Measurements from ENCODE around the gene MINK1.
A peak's percentile ranks its signal among the peaks of the same experiment; 100 is the strongest.
"Not testable (repeated sequence)": the region's sequence is repeated elsewhere in the genome, so short reads cannot be mapped to it uniquely, and the experiment has no call there.

MINK1 gene

GRCh38 chr17:4900231-4901107 lies 67.3 kb downstream of the MINK1 start:
- DNase-seq = peak; percentile 63

- no peak for DNase-seq
These were observed 68.0 kb downstream of the MINK1 start for GRCh38 chr17:4901108-4901647.

DNA sequence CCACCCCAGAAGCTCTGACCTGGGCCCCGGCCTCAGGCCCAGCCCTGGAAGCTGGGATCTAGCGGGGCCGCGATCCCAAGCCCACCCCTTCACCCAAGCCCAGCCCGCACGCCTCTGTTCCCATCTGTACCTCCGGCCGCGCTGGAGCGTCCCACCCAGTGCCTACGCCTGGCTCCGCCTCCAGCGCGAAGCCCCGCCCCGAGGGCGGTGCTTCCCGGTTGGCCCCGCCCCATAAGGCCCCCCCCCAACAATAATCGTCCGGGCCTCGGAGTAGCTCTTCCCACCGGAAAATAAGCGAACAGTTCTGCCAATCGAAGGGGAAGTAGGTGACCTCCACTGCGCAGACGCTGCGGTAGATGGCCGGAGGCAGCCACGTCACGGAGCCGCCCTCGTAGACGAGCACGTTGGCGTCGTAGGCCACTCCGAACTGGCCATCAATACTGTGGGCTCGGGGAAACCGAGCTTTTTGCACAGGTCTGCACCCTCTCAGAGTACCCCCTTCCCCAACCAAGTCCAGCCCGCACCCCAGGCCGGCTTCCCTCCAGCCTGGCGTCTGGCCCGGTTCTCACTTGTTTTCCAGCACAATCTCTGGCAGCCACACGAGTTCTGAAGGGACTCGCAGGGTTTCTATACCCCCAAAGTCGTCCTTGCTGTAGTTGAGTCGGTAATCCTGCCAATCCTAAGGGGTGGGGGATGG lies 68.7 kb downstream of the MINK1 start:
- no peak for DNase-seq

DNA sequence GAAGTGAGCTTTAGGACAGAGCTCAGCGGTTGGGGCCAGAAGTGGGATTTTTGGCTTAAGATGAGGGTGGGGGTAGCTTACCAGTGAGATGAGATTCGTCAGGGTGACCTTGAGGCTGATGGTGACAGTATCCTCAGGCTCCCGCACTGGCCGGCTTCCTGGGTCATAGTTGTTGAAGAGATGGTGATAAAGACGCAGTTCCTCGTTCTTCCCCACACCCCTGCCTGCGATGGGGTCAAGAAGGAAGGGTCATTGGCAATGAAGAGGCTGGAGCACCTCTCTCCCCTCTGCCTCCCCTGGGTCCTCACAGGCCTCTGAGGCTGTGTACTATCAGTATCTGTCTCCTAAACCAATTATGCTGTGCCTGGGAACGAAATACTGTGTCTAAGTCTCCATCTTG lies 69.4 kb downstream of the MINK1 start:
- no peak for DNase-seq

DNA sequence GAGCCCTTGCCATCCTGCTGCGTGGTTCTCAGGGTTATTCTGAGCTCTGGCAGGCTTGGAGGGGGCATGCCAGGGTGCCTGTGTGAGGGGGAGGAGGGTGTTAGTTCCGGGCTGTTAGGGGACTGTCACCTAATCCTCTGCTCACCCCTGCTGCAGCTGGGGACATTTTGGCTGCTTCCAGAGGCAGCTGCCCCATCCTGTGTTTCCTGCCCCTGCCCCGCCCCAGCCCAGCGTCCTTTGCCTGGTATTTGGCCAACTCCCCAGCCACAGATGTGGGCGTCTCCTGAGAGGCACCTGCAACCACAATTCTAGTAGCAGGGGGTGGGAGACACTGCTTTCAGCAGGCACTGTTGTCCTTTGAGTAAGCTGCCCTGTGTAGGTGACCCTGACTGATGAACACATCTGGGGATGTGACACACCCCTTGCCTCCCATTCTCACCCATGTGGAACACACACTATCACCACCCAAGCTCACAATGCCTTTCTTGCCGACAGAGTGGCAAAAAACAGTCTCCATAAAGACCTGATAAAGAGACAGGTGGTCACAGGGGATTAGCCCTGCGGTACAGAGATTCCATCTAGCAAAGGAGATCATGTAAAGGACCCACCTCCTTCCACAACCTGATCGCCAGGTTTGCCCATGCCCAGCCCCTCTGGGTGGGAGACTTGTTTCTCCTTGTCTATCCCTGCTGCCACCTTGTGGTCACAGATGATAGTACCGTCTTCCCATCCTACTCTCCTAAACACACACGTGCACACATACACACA lies 70.1 kb downstream of the MINK1 start, which contains the start of gene CHRNE:
Gene CHRNE (minus strand): TSS at position 48 of the 768 bp plus-strand sequence. CDS start 35 bp downstream, at position 13.
- DNase-seq = peak; percentile 84

GRCh38 chr17:4906642-4907041 lies 73.5 kb downstream of the MINK1 start:
- not testable (repeated sequence) for DNase-seq

GRCh38 chr17:4908301-4908700 lies 75.2 kb downstream of the MINK1 start:
- peak; percentile 48 for DNase-seq

DNA sequence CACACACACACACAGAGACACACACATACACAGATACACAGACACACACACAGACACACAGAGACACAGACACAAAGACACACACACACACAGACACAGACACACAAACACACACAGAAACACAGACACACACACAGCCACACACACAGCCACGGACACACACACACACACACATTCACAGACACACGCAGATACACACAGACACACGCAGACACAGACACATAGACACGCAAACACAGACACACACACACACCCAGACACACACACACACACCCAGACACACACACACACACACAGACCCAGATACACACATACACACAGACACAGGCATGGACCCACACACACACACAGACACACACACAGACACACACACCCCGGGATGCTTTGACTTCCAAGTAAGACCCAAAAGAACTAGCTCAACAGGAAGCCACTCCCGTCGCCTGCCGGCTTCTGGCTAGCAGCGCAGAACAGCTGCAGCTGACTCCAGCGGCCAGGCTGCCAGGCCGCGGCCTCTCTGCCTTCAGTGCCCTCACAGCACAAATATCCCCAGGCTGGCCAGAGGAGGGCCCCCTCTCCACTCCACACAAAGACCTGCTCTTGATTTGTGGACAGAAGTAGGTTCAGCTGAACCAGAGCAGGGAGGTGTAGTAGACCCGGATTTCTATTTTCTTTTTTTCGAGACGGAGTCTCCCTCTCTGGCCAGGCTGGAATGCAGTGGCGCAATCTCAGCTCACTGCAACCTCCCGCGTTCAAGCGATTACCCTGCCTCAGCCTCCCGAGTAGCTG lies 75.8 kb downstream of the MINK1 start:
- peak; percentile 80 for DNase-seq

- DNase-seq = no peak
These were observed 80.9 kb downstream of the MINK1 start for GRCh38 chr17:4913994-4914393.

DNA sequence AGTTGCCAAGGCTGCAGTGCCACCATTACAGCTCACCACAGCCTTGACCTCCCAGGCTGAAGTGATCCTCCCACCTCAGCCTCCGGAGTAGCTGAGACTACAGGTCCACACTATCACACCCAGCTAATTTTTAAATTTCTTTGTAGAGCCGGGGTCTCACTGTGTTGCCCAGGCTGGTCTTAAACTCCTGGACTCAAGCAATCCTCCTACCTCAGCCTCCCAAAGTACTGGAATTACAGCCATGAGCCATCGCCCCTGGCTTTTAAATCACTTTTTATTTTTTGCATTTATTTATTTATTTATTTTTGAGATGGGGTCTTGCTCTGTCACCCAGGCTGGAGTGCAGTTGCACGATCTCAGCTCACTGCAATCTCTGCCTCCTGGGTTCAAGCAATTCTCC lies 81.4 kb downstream of the MINK1 start:
- DNase-seq = not testable (repeated sequence)

- no peak for DNase-seq
These were observed 86.4 kb downstream of the MINK1 start for GRCh38 chr17:4919511-4920047.

DNA sequence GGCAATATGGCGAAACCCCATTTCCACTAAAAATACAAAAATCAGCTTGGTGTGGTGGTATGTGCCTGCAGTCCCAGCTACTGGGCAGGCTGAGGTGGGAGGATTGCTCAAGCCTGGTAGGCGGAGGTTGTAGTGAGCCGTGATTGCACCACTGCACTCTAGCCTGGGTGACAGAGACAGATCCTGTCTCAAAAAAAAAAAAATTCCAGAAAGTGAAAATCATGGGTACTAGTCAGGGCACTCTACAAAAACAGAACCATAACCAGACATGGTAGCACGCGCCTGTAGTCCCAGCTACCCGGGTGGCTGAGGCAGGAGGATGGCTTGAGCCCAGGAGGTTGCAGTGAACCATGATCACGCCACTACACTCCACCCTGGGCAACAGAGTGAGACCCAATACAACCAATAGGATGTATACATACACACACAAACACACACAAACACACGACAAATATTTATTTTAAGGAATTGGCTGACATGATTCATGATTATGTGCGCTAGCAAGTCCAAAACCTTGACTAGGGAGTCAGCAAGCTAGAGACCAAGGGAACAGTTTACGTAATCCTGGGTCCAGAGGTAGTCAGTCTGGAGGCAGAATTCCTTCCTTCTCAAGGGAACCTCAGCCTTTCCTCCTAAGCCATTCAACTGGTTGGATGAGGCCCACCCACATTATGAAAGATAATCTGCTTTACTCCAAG lies 87.4 kb downstream of the MINK1 start:
- no peak for DNase-seq

- no peak for DNase-seq
These were observed 88.2 kb downstream of the MINK1 start for GRCh38 chr17:4921320-4921719.

- DNase-seq = not testable (repeated sequence)
These were observed 93.6 kb downstream of the MINK1 start for GRCh38 chr17:4926577-4927335.

GRCh38 chr17:4928881-4929280 lies 95.7 kb downstream of the MINK1 start:
- DNase-seq = no peak

DNA sequence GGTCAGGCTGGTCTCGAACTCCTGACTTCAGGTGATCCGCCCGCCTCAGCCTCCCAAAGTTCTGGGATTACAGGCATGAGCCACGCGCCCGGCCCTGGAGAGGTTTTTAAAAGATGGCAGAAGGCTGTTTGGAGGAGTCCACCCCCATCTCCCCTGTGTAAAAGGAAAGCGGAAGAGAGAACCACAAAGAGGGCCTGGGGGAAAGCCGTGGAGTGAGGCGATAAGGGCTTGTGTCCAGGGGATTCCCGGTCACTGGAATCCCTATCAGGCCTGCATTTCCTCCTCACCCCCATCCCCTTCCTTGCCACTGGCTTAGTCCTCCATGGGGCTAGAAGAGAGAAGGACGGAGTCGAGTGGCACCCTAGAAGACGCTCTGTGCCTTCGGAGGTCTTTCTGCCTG lies 98.8 kb downstream of the MINK1 start, which contains the start of gene GP1BA:
Gene GP1BA (plus strand): TSS at position 315 of the 400 bp plus-strand sequence. CDS start 328 bp downstream, outside the sequence.
- no peak for DNase-seq

GRCh38 chr17:4932756-4933155 lies 99.6 kb downstream of the MINK1 start:
- no peak for DNase-seq

GRCh38 chr17:4933646-4934045 lies 100.5 kb downstream of the MINK1 start:
- DNase-seq = no peak

DNA sequence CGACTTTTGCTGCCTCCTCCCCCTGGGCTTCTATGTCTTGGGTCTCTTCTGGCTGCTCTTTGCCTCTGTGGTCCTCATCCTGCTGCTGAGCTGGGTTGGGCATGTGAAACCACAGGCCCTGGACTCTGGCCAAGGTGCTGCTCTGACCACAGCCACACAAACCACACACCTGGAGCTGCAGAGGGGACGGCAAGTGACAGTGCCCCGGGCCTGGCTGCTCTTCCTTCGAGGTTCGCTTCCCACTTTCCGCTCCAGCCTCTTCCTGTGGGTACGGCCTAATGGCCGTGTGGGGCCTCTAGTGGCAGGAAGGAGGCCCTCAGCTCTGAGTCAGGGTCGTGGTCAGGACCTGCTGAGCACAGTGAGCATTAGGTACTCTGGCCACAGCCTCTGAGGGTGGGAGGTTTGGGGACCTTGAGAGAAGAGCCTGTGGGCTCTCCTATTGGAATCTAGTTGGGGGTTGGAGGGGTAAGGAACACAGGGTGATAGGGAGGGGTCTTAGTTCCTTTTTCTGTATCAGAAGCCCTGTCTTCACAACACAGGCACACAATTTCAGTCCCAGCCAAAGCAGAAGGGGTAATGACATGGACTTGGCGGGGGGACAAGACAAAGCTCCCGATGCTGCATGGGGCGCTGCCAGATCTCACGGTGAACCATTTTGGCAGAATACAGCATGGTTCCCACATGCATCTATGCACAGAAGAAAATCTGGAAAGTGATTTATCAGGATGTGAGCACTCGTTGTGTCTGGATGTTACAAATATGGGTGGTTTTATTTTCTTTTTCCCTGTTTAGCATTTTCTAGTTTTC lies 101.2 kb downstream of the MINK1 start:
- peak; percentile 31 for DNase-seq
